KMS-11 (cell line): Measurements from ENCODE around the gene EP400.

ENCODE experiments used
- H2AFZ ChIP-seq: fragments of 200-600 bp; sonication (generic); 2 replicates; pipeline ENCODE4 v1.6.1; 2016; ENCODE audit warnings: antibody characterized with exemption, mixed run types, low read depth
- H3K27ac ChIP-seq: fragments of 200-600 bp; sonication (generic); 2 replicates; pipeline ENCODE4 v1.6.1; 2016; ENCODE audit warnings: mild to moderate bottlenecking, mixed run types
- H3K27me3 ChIP-seq: fragments of 200-600 bp; sonication (generic); 2 replicates; pipeline ENCODE4 v1.6.1; 2017; ENCODE audit warnings: mild to moderate bottlenecking, low read depth, mixed run types, moderate library complexity; ENCODE audit not compliant: insufficient read depth
- H3K36me3 ChIP-seq: fragments of 200-600 bp; sonication (generic); 2 replicates; pipeline ENCODE4 v1.6.1; 2017; ENCODE audit warnings: mild to moderate bottlenecking, mixed run types; ENCODE audit not compliant: insufficient read depth
- H3K4me1 ChIP-seq: fragments of 200-600 bp; sonication (generic); 2 replicates; pipeline ENCODE4 v1.6.1; 2016; ENCODE audit warnings: mild to moderate bottlenecking, low read depth, mixed run types; ENCODE audit not compliant: poor library complexity, severe bottlenecking
- H3K4me2 ChIP-seq: fragments of 200-600 bp; sonication (generic); 2 replicates; pipeline ENCODE4 v1.7.0; 2016; ENCODE audit warnings: mild to moderate bottlenecking, mixed run types
- H3K4me3 ChIP-seq: fragments of 200-600 bp; sonication (generic); IDR thresholded peaks from 2 replicates; pipeline ENCODE4 v1.6.1; 2017; ENCODE audit warnings: low read depth, low read length, mixed read lengths; ENCODE audit not compliant: insufficient read depth
- H3K79me2 ChIP-seq: fragments of 200-600 bp; sonication (generic); 2 replicates; pipeline ENCODE4 v1.6.1; 2016; ENCODE audit warnings: low read depth, mixed run types; ENCODE audit not compliant: insufficient read depth
- H3K9ac ChIP-seq: fragments of 200-600 bp; sonication (generic); 2 replicates; pipeline ENCODE4 v1.6.1; 2016; ENCODE audit warnings: mild to moderate bottlenecking, mixed run types
- H4K20me1 ChIP-seq: fragments of 200-600 bp; sonication (generic); 2 replicates; pipeline ENCODE4 v1.6.1; 2016; ENCODE audit warnings: mild to moderate bottlenecking, mixed run types; ENCODE audit not compliant: insufficient read depth
- CTCF ChIP-seq: fragments of 200-600 bp; sonication (generic); conservative IDR thresholded peaks from 2 replicates; pipeline ENCODE4 v1.6.1; 2017; ENCODE audit warnings: low read depth, mild to moderate bottlenecking, antibody characterized with exemption, low read length, moderate library complexity, mixed read lengths

EP400 gene

DNA sequence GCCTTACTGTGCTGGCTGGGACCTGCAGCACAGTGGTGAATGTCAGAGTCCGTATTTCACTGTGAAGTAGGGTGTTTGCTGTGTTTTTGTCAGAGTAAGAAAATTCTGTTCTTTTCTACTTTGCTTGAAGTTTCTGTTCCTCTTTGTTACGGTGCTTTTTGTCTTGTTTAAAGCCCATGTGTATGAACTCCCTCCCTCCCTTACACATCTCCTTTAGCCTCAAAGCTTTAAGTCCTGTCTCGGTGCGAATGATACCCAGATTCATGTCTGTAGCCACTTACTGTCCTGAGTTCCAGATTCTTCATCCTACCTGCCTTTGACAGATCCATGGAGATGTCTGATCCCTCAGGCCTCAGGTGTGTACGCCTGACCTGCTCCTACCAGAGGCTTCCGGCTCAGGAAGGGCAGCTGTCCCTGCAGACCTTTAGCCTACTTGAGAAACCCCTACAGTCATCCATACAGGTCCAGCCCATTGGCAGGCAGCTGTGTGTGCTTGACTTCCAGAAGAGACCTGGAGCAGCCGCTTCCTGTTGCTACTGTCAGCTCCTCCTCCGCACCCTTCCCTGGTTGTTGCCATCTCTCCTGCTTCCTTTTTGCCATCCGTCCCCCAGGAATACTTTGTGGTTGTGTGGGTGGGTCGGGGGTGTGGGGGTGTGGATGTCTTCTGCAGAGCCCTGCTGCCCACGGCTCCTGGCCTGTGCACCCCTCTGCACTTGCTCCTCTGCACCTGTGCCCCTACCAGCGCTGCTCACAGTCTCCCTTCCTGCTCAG lies 121.5 kb downstream of the EP400 start:
- TF ChIP-seq CTCF: no peak
- Histone ChIP-seq H3K4me3 (no peak overlapping the region), H4K20me1 (no peaks in the 10 kb centered on the region), H3K4me1 (no peaks in the 10 kb centered on the region), H3K79me2 (no peaks in the 10 kb centered on the region), H3K27ac (no peak overlapping the region), H2AFZ (no peak overlapping the region), H3K36me3 (no peaks in the 10 kb centered on the region), H3K4me2 (no peak overlapping the region), H3K9ac (no peak overlapping the region), H3K27me3 (no peaks in the 10 kb centered on the region)

- Histone ChIP-seq H3K4me1 (no peaks in the 10 kb centered on the region), H2AFZ (no peak overlapping the region), H4K20me1 (no peaks in the 10 kb centered on the region), H3K27me3 (no peaks in the 10 kb centered on the region), H3K4me3 (no peak overlapping the region), H3K9ac (no peak overlapping the region), H3K27ac (no peak overlapping the region), H3K36me3 (no peaks in the 10 kb centered on the region), H3K79me2 (no peaks in the 10 kb centered on the region), H3K4me2 (no peak overlapping the region)
- no peak for TF ChIP-seq CTCF
These were observed 122.2 kb downstream of the EP400 start for GRCh38 chr12:132071830-132072384.

- no peak overlapping the region for H3K9ac ChIP-seq
- no peaks in the 10 kb centered on the region for H4K20me1 ChIP-seq
- no peak for TF ChIP-seq CTCF
- H3K27ac ChIP-seq: no peak overlapping the region
- no peak overlapping the region for H3K4me2 ChIP-seq
- no peaks in the 10 kb centered on the region for H3K79me2 ChIP-seq
- H3K4me3 ChIP-seq: no peak overlapping the region
- no peak overlapping the region for H2AFZ ChIP-seq
- no peaks in the 10 kb centered on the region for H3K36me3 ChIP-seq
- no peaks in the 10 kb centered on the region for H3K27me3 ChIP-seq
- no peaks in the 10 kb centered on the region for H3K4me1 ChIP-seq
These were observed 124.5 kb downstream of the EP400 start for GRCh38 chr12:132074216-132074615.

GRCh38 chr12:132075026-132075713 lies 125.4 kb downstream of the EP400 start:
- no peak overlapping the region for H3K27ac ChIP-seq
- H3K27me3 ChIP-seq: no peaks in the 10 kb centered on the region
- no peak overlapping the region for H2AFZ ChIP-seq
- TF ChIP-seq CTCF: no peak; the same call in 1 of the 2 replicates
- no peaks in the 10 kb centered on the region for H3K36me3 ChIP-seq
- no peak overlapping the region for H3K9ac ChIP-seq
- no peaks in the 10 kb centered on the region for H4K20me1 ChIP-seq
- no peak overlapping the region for H3K4me2 ChIP-seq
- no peaks in the 10 kb centered on the region for H3K4me1 ChIP-seq
- H3K79me2 ChIP-seq: no peaks in the 10 kb centered on the region
- no peak overlapping the region for H3K4me3 ChIP-seq
